Activated CD8-positive, alpha-beta memory T cell treated with anti-CD3 and anti-CD28 coated beads for 36 hours (primary cell): ENCODE data around the gene FRYL. TPM values are rescaled to one million over a fixed set of nuclear protein-coding genes. Genes with fewer than 3 reads are reported as not detected.
"Not testable (repeated sequence)": the region's sequence is repeated elsewhere in the genome, so short reads cannot be mapped to it uniquely, and the experiment has no call there.

Experiments used
- CTCF ChIA-PET: fragments of 350-600 bp; sonication (Branson Sonifier 250); formaldehyde crosslinking; loops from one replicate; lab custom pipeline; 2021; ENCODE audit warnings: antibody characterized with exemption; lab: Charles Lee
- POLR2A ChIA-PET: fragments of 350-600 bp; sonication (Branson Sonifier 250); formaldehyde crosslinking; loops from one replicate; lab custom pipeline; 2021; ENCODE audit warnings: antibody characterized with exemption; lab: Charles Lee
- total RNA-seq, 2 experiments: library from RNA; stranded (reverse); gene quantifications; one replicate each; pipeline ENCODE4 v1.2.3, GENCODE V29; 2021

Gene FRYL
- 10 to 100 TPM; 68.7 to 77.1 TPM for total RNA-seq

DNA sequence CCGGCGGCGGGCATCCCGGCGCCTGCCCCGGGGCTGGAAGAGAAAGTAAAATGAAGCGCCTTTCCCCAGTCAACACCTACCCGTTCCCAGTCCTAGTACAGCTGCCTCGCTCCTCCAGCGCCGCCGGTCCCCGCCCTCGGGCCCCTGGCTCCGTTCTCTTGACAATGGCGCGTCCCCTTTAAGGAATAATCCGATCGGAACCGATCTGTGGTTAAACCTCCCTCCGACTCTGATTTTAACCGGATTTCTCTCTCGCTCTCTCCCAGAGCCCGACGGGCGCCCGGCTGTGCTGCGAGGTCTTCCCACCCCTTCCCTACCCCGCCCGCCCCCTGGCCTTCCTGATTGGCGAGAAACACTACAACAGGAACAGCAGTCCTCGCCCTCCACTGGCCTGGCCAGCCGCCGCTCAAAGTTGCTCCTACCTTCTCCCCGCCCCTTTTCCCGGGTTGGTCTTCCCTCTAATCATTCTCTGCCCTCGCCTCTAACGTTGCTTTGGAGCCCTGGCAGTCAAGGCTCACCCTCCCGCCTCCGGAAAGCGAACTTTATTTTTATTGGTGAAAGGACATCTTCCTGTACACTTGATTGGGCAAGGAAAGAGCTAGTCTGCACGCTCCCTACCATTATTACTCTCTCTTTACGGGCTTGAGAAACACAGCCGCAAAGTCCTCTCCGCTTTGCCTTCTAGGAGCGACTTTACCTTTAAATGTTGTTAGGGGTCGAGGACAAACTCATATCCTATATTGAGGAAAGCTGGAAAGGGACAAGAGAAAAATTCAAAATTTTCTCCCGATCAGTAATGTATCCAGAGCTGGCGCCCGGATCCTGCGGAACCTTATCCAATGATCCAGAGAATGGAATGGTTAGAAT is at the start of gene FRYL:
TSS of gene FRYL (minus strand) at position 282 of the 867 bp plus-strand sequence. CDS start 145,869 bp downstream, outside the sequence.
- ChIA-PET CTCF (no interaction called here), POLR2A (interaction anchor here (0.6 to 1.6 kb wide), 5 partner anchors 50 to 126 kb away, joined by 3 to 6 read pairs (median 4); partner anchors contain the start of genes OCIAD1 and OCIAD2)

DNA sequence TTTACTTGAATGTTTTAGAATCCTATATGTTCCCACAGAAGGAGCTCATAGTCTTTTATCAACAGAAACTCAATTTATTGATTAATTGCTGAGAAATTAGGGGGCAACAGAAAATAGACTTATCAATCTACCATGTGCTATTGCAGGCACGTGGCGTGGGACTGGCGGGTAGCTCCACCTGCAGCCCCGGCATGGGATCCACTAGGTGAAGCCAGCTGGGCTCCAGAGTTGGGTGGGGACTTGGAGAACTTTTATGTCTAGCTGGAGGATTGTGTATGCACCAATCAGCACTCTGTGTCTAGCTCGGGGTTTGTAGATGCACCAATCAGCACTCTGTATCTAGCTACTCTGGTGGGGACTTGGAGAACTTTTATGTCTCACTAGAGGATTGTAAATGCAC is 47.5 kb upstream of the FRYL start:
- CTCF ChIA-PET = interaction anchor here (0.7 to 1.2 kb wide), 2 partner anchors 65 to 193 kb away, joined by 3 read pairs; no protein-coding TSS in a partner anchor
- POLR2A ChIA-PET = no interaction called here

DNA sequence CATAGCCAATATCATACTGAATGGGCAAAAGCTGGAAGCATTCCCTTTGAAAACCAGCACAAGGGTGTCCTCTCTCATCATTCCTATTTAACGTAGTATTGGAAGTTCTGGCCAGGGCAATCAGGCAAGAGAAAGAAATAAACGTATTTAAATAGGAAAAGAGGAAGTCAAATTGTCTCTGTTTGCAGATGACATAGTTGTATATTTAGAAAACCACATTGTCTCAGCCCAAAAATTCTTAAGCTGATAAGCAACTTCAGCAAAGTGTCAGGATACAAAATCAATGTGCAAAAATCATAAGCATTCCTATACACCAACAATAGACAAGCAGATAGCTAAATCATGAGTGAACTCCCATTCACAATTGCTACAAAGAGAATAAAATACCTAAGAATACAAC is 41.4 kb upstream of the FRYL start:
- POLR2A ChIA-PET, CTCF ChIA-PET: not testable (repeated sequence)

DNA sequence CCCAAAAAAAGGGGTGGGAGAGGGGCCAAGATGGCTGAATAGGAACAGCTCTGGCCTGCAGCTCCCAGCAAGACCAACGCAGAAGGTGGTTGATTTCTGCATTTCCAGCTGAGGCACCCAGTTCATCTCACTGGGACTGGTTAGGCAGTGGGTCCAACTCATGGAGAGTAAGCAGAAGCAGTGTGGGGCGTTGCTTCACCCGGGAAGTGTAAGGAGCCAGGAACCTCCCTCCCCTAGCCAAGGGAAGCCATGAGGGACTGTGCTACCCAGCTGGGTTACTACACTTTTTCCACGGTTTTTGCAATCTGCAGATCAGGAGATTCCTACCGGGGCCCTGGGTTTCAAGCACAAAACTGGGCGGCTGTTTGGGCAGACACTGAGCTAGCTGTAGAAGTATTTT is 36.9 kb upstream of the FRYL start:
- POLR2A ChIA-PET = no interaction called here
- CTCF ChIA-PET = no interaction called here

DNA sequence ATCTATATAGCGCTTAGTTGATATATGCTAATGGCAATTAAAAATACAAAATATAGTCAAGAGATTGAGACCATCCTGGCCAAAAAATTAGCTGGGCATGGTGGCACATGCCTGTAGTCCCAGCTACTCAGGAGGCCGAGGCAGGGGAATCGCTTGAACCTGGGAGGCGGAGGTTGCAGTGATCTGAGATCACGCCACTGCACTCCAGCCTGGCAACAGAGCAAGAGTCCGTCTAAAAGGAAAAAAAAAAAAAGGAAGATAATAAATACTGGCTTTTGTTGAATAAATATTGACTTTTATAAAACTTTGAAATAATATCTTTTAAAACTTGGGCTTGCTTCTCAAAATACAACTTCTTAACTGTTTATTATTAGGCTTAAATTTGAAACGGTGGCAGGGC is 36.2 kb upstream of the FRYL start:
- POLR2A ChIA-PET, CTCF ChIA-PET: not testable (repeated sequence)

DNA sequence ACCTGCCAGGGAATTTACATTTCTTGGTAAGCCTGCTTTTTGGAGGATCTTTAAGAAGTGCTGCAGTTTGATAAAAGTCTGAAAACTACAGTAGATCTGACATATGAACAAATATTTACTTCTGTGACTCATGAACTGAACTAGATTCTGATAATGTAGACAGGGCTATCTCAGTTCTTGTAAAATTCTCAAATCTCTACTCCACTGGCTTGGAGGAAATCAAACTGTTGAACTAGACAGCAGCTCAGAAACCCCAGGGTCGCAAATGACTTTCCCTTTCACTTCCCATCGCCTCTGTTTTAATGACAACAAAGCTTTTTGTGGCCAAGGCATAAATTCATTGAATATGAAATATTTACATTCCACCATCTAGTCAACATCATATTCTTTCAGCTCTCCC is 35.4 kb upstream of the FRYL start:
- CTCF ChIA-PET = no interaction called here
- POLR2A ChIA-PET = no interaction called here

DNA sequence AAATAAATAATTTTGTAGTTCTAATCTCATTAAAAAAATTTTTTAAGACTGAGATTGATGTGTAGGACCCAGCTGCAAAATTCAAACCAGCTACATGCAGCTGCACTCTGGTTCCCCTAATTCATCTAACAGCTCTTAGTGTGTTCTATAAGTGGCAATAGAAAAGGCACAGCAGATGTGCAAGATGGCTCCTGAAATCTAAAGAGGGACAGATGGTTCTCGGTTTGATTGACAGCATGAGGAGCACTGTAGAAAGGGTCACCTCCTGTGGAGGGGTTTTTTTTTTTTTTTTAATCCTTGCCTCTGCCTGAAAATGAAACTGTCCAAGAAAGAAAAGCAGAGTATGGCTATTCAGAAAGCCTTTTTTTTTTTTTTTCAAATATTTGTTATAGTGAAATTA is 33.9 kb upstream of the FRYL start:
- POLR2A ChIA-PET = no interaction called here
- CTCF ChIA-PET = interaction anchor here (0.7 kb wide), 2 partner anchors 105 to 727 kb away, joined by 3 to 4 read pairs; no protein-coding TSS in a partner anchor

DNA sequence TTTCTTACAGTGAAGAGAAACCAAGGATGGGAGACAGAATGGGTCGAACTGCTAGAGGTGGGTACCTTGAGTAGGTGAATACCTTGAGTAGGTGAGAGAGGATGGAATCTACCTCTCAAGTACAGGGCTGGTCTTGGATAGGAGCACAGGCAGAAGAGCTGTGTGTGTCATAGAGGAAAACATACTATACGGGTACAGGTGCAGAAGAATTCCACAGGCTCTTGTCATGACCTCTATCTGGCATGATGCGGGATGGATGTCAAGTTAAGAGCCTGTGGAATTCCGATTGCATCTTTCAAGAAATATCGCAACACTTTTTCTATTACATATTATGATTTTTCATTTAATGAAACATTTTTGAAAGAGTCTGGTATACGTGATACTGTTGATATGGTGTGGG is 32.8 kb upstream of the FRYL start:
- ChIA-PET POLR2A (no interaction called here), CTCF (no interaction called here)

DNA sequence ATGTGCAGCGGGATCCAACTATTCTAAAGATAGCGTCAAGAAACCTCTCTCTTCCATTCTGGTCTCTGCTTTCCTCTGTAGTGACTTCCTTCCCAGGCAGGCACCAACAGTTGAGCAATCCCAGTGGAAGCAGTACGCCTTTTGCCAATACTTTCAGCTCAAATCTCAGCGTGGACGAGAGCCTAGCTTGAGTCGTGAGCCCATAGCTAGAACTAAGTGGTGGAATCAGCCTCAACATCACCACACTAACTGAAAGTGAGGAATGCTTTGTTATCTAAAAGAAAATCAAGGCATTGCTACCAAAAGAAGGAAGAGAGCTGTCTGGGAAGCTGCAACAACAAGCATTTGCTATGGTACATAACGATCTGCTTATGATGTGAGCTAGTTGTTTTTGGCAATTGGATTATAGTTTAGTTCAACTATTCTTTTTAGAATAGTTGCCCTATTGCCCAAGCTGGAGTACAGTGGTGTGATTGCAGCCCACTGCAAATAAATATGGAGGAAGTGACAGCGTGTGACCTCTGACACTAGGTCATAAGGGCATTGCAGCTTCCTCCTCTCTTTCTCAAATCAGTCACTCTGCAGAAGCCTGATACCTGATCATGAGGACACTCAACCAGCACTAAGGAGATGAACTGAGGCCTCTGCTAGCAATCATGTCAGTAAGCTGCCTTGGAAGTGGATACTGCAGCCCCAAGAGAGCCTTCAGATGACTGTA is 24.7 kb upstream of the FRYL start:
- CTCF ChIA-PET = interaction anchor here (0.6 kb wide), 1 partner anchor 111 kb away, joined by 3 read pairs; no protein-coding TSS in a partner anchor
- POLR2A ChIA-PET = no interaction called here

DNA sequence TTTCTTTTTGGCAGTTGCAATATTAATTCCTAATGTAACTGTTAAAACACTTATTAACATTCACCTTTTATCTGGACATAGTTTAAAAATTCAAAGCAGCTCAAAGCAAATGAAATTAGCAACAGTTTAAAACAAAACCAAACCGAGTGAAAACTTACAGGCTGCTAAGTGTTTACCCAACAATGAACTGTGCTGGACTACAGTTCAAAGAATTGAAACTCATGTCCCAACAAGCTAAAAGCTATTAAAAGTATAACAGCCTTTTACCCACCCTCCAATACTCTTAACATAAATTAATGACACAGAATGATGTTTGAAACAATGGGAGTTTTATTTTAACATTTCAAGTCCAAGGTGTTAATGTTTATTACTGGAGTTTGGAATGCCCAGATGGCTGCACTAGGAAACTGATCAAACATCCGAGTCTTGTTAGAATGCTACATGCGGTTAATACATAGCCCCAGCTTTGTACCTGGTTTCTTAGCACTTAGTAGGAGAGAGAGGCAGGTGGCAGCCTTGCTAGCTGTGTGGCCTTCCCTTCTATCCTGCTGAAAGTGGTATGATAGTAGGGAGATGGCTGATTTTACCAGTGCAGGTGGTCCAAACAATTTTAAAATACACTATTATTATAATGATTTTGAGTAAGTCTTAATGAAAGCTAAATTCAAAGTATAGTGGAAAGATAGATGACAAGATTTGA is 21.1 kb upstream of the FRYL start:
- ChIA-PET CTCF (no interaction called here), POLR2A (no interaction called here)

DNA sequence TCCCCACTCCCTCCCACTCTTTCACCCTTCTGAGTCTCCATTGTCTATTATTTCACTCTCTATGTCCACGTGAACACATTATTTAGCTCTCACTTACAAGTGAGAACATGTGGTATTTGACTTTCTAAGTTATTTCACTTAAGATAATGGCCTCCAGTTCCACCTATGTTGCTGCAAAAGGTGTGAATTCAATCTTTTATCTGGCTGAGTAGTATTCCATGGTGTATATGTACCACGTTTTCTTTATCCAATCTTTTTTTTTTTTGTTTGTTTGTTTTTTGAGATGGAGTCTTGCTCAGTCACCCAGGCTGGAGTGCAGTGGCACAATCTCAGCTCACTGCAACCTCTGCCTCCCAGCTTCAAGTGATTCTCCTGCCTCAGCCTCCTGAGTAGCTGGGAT is 20.1 kb upstream of the FRYL start:
- CTCF ChIA-PET, POLR2A ChIA-PET: not testable (repeated sequence)

DNA sequence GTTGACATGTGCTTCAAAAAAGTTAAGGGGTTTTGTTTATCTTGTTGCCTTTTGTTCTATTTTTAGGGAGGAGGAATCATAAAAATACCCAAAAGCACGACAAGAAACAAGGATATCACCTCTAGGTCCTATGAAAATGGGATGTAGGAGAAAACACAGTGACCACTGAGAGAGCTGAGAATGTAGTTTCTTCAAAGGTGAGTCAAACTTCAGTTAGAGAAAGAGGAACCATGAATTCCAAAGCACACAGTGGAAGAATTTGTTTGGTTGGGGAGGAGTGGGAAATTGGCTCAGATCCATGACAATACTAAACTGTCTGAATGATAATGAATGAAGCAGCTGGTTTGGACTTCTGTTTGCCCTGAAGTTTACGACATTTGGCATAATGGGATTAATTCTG is 19.1 kb upstream of the FRYL start:
- ChIA-PET CTCF (no interaction called here), POLR2A (no interaction called here)

DNA sequence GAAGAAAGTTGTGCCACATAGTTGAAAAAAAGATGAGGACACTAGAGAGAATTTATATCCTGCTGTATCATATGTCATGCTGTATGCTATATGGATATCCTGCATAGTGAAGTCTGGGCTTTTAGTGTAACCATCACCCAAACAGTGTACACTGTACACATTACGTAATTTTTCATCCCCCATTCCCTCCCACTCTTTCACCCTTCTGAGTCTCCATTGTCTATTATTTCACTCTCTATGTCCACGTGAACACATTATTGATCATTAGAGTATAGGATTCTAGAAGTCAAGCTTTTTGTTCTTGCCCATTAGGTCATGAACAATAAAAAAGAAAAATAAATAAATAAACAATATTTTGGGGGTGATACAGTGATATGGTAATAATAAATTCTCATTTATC is 18.0 kb upstream of the FRYL start:
- ChIA-PET POLR2A (no interaction called here), CTCF (no interaction called here)

DNA sequence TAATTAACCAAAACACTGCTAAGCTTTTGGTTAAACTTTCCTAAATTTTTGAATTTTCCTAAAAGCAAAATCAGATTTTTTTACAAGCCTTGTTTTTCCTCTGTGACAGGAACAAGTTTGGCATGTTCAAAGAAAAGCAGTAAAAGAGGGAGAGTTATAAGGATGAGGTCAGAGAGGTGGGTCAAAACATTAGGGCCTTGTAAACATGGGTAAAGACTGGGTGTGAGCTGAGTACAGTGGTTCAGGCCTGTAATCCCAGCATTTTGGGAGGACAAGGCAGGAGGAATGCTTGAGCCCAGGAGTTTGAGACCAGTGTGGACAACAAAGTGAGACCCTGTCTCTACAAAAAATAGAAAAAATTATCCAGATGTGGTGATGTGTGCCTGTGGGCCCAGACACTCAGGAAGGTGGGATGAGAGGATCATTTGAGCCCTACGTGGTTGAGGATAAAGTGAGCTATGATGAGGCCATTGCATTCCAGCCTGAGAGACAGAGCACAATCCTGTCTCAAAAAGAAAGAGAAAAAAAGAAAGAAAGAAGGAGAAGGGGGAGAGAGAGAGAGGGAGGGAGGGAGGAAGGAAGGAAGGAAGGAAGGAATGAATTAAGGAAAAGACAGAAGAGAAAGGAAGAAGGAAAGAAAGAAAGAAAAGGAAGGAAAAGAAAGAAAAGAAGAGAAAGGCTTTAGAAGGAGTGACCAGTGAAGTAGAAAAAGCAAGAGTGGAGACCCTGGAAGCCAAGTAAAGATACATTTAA is 17.0 kb upstream of the FRYL start:
- ChIA-PET POLR2A (interaction anchor here (0.7 kb wide), 1 partner anchor 38 kb away, joined by 9 read pairs; no protein-coding TSS in a partner anchor), CTCF (no interaction called here)

DNA sequence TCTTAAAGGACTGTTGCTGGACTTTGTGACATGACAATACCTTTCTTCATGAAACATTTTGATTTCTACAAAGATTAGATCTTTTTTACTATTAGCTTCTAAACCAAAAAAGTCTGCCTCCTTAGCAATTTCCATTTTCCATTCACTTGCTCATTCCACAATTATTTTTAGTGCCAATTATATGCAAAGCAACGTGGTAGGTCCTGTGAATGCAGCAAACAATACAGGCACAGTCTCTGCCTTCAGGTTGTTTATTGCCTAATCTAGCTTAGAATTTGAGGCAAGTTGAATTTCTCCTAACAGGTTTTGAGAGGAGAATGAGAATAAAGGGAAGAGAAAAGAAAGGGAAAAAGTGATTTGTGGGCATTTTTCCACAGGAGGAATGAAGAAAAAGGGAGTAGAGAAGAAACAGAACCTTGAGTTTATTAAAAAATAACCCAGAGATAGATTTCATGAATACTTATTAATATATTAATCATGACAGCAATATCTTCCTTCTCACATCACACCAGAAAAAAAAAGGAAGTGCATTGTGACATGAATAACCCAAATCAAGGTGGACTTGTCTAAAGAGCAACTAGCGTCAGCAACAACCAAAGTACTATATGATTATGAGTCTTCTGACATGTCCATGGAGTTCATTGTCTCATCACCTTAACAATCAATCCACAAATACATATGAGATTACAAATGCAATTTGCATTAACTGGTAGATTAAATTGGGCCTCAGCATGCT is 16.3 kb upstream of the FRYL start:
- ChIA-PET CTCF (no interaction called here), POLR2A (interaction anchor here (0.7 kb wide), 1 partner anchor 37 kb away, joined by 9 read pairs; no protein-coding TSS in a partner anchor)

DNA sequence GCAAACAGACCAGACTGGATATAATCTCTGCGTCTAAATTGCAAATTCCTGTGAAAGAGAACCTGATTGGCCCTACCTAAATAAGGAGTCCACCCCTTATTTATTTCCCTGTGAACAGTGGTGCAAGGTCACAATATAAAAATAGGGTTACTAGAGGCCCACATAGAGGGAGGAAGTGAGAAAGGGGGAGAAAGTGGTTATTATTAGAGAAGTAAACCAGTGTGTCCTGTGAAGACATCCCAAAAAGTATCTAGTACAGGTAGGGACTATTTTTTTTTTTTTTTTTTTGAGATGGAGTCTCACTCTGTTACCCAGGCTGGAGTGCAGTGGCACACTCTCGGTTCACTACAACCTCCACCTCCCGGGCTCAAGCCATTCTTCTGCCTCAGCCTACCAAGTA is 15.0 kb upstream of the FRYL start:
- CTCF ChIA-PET = no interaction called here
- POLR2A ChIA-PET = no interaction called here

DNA sequence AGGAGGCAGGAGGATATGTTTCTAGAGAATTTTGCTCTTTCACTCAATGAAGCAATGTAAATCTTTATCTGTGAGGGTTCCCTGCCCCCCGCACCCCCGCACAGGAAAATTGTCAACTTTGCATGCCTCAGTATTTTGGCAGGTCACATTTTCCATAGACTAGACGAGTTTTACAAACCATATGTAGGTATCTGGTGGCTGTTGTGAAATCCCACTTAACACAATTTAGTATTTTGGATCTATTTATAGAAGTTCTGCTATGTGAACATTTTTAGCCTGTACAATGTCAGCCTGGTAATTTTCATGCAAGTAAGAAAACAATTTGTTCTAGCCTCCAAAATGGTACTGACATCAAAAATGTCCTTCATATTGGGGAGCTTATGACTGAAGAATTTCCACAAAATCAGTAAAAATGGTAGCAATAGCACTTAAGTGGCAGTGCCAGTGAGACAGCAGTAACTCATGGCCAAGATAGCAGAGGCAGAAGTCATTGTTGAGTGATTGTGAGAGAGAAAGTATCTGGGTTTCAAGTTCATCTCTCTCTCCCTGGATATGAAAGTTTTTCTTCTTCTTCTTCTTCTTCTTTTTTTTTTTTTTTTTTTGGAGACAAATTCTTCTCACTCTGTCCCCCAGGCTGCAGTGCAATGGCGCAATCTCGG is 12.4 kb upstream of the FRYL start:
- ChIA-PET POLR2A (no interaction called here), CTCF (interaction anchor here (0.9 kb wide), 1 partner anchor 48 kb away, joined by 4 read pairs; no protein-coding TSS in a partner anchor)

DNA sequence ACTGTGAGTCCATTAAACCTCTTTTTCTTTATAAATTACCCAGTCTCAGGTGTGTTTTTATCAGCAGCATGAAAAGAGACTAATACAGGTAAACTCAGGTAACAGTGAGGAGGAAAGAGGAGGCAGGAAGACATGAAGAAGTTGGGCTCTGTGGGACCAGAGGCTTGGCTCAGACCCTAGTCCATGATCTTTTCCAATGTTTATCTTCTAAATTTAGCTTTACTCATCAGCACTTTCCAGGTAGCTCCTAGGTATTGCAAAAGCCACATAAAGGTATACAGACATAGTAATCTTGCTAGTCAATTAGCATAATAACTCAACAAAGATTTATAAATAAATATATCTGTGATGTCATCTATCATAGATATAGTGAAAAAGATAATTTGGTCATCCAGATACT is 11.2 kb upstream of the FRYL start:
- CTCF ChIA-PET = no interaction called here
- POLR2A ChIA-PET = no interaction called here
